ENCODE results near the gene KCNH2. TPM values are rescaled to one million over a fixed set of nuclear protein-coding genes. Genes with fewer than 3 reads are reported as not detected.

The KCNH2 gene
- total RNA-seq, 6 experiments from 2014 or later: not detected

DNA sequence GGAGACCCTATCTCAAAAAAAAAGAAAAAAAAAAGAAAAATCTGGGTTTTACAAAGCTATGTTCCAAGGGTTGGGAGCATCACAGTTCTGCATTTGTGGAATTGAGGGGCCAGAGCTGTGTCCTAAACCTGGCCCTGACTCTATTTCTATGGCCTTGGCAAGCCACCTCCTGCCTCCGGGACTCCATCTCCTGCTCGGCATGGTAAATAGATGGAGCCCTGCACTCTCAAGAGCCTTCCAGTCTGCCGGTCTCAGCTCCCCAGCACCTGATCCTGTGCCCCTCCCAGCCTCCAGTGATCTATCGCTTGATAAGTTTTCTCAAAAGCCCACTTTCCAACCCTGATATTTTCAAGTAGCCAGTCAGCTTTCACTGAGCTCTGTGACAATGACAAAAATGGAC, 43.0 kb downstream of the KCNH2 start:
- peaks cover 27% of the 10 kb centered on the region for H3K27me3 Mint-ChIP-seq (ENCODE audit: insufficient read depth)
- H3K36me3 Mint-ChIP-seq (ENCODE audit: low read depth): no peaks in the 10 kb centered on the region

DNA sequence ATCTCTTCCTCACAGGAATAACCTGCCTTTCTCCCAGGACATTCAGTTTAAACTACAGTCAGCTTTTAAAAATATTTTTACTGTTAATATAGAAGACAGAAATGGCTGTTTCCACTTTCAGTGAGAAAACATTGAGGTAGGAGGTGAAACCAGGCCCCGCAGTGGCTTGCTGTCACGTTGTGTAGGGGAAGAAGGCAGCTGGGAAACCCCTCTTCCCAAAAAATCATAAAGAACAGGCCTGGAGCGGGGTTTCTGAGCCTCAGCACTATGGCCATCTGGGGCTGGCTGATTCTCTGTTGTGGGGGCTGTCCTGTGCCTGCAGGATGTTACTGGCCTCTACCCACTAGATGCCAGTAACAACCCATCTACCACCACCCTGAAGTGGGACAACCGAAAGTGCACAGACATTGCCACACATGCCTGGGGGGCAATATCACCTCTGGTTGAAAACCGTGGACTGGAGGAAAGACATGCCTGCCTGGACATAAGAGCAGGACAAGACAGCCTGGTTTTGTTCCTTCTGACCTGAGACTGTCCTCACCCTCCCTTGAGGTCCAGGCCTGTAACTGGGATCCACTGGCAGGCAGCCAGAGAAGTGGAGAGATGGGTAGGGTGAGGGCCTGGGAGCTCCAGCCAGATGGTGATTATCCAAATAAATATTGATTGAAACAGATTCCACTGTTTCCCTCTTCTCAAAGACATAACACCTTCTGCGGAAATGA, 43.9 kb downstream of the KCNH2 start:
- Mint-ChIP-seq H3K27me3 (ENCODE audit: insufficient read depth) (peaks cover 26% of the 10 kb centered on the region), H3K36me3 (ENCODE audit: low read depth) (no peaks in the 10 kb centered on the region), H3K27ac (no peak overlapping the region), H3K9me3 (no peaks in the 10 kb centered on the region), H3K4me3 (no peak overlapping the region), H3K4me1 (ENCODE audit: low read depth) (peaks cover 14% of the 10 kb centered on the region)
- DNase-seq: no peak
- TF ChIP-seq, protein P1, sequence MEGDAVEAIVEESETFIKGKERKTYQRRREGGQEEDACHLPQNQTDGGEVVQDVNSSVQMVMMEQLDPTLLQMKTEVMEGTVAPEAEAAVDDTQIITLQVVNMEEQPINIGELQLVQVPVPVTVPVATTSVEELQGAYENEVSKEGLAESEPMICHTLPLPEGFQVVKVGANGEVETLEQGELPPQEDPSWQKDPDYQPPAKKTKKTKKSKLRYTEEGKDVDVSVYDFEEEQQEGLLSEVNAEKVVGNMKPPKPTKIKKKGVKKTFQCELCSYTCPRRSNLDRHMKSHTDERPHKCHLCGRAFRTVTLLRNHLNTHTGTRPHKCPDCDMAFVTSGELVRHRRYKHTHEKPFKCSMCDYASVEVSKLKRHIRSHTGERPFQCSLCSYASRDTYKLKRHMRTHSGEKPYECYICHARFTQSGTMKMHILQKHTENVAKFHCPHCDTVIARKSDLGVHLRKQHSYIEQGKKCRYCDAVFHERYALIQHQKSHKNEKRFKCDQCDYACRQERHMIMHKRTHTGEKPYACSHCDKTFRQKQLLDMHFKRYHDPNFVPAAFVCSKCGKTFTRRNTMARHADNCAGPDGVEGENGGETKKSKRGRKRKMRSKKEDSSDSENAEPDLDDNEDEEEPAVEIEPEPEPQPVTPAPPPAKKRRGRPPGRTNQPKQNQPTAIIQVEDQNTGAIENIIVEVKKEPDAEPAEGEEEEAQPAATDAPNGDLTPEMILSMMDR (IDR thresholded peaks at IDR 0.05): no peak

More for the DNA sequence above, 43.0 kb downstream of the KCNH2 start:
- Mint-ChIP-seq H3K4me1 (ENCODE audit: low read depth) (peaks cover 14% of the 10 kb centered on the region), H3K4me3 (no peak overlapping the region), H3K9me3 (no peaks in the 10 kb centered on the region), H3K27ac (no peak overlapping the region)
- no peak for DNase-seq
- TF ChIP-seq, protein P1 (IDR thresholded peaks at IDR 0.05): no peak

DNA sequence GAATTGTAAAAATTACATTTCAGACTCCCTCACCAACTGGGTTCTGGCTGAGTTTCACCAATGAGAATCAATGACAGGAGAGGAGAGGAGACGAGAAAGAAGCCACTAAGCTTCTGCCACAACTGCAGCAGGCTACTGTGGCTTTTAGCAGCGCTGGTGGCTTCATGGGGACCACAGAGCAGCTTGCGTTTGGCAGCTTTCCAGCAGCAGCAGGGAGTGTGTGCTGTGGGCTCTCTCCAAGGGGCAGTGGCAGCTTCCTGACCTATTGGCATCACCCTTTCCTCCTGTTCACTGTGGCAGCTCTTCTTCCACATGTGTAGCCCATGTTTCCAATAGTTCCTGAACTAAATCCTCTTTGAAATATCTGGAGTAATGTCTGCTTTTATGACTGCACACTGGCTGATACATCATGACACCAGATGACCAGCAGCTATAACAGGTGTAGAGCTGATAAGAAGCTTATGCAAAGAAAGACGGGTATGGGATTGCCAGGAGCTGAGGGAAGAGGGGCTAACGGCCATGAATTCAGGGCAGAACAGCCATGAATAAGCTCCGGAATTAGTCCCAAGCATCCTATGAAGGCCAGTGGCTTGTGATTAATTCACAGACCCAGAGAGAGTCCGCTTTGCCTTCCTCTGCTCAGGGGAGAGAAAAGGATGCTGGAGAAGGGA, 46.8 kb downstream of the KCNH2 start:
- Mint-ChIP-seq H3K9me3 (no peaks in the 10 kb centered on the region), H3K27me3 (ENCODE audit: insufficient read depth) (peaks cover 24% of the 10 kb centered on the region), H3K36me3 (ENCODE audit: low read depth) (no peaks in the 10 kb centered on the region), H3K27ac (no peak overlapping the region), H3K4me1 (ENCODE audit: low read depth) (no peaks in the 10 kb centered on the region), H3K4me3 (no peak overlapping the region)
- TF ChIP-seq, protein P1 (IDR thresholded peaks at IDR 0.05): no peak
- no peak for DNase-seq

DNA sequence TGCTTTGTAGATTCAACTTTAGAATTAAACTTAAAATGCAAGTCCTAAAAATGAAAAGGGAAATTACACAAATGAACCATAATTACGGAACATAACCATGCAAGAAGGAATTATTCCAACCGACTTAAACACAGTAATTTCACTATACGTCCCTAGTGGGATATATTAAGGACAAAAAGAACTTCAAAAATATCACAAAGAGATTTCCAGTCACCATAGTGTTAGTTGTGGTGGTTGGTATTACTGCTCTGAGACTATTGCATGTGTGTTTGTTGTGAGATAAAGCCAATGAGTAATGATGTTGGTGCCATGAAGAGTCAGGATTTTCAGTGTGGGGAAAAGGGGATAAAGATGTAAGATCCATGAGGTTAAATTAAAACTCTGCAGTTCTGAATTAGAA, 49.6 kb downstream of the KCNH2 start:
- Mint-ChIP-seq H3K9me3 (no peaks in the 10 kb centered on the region), H3K4me3 (no peak overlapping the region), H3K36me3 (ENCODE audit: low read depth) (no peaks in the 10 kb centered on the region), H3K4me1 (ENCODE audit: low read depth) (no peaks in the 10 kb centered on the region), H3K27ac (no peak overlapping the region), H3K27me3 (ENCODE audit: insufficient read depth) (peaks cover 16% of the 10 kb centered on the region)
- TF ChIP-seq, protein P1 (IDR thresholded peaks at IDR 0.05): no peak
- DNase-seq: no peak

DNA sequence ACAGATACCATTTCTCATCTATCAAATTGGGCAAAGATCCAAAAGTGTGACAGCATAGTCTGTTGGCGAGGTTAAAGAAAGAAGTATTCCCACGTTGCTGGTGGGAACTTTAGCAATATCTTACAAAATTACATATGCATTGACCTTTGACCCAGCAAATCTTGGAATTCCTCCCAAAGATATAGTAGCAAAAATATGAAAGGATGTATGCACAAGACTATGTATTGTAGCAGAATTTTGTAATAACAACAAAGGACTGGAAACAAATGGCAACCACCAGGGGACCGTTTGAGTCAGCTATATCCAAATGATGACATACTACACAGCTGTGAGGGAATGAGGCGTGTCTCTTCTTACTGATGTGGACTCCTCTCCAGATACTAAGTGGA, 50.2 kb downstream of the KCNH2 start:
- no peaks in the 10 kb centered on the region for H3K4me1 Mint-ChIP-seq (ENCODE audit: low read depth)
- H3K4me3 Mint-ChIP-seq: no peak overlapping the region
- no peaks in the 10 kb centered on the region for H3K36me3 Mint-ChIP-seq (ENCODE audit: low read depth)
- no peak overlapping the region for H3K27ac Mint-ChIP-seq
- peaks cover 12% of the 10 kb centered on the region for H3K27me3 Mint-ChIP-seq (ENCODE audit: insufficient read depth)
- H3K9me3 Mint-ChIP-seq: no peaks in the 10 kb centered on the region
- DNase-seq: no peak
- TF ChIP-seq, protein P1 (IDR thresholded peaks at IDR 0.05): peak; percentile 27; the same call in 1 of the 2 replicates

Data from HFFc6 (cell line).